Activated B cell treated with CpG ODN at 0.5 μM for 24 hours (primary cell): Measurements from ENCODE around the gene POLR1A. TPM values are rescaled to one million over a fixed set of nuclear protein-coding genes. Genes with fewer than 3 reads are reported as not detected.

ENCODE experiments used
- ATAC-seq: fragments of 200-7000 bp; cut with Tn5 transposase; one replicate; pipeline ENCODE4 v1.10.0; 2021; ENCODE audit warnings: low read depth, mild to moderate bottlenecking, moderate library complexity
- CTCF ChIA-PET: fragments of 350-600 bp; sonication (Branson Sonifier 250); formaldehyde crosslinking; loops from one replicate; lab custom pipeline; 2021; ENCODE audit warnings: antibody characterized with exemption; lab: Charles Lee
- POLR2A ChIA-PET: fragments of 350-600 bp; sonication (Branson Sonifier 250); formaldehyde crosslinking; loops from one replicate; lab custom pipeline; 2021; ENCODE audit warnings: antibody characterized with exemption; lab: Charles Lee
- DNase-seq: peaks from one replicate; pipeline ENCODE4 v3.0.0; 2022
- H3K27ac Mint-ChIP-seq: one replicate; pipeline ENCODE4 v1.8.0; 2020; ENCODE audit warnings: mixed read lengths
- H3K27me3 Mint-ChIP-seq: one replicate; pipeline ENCODE4 v1.8.0; 2021; ENCODE audit warnings: mixed read lengths
- H3K36me3 Mint-ChIP-seq: one replicate; pipeline ENCODE4 v1.8.0; 2021; ENCODE audit warnings: low read depth, mixed read lengths
- H3K4me1 Mint-ChIP-seq: one replicate; pipeline ENCODE4 v1.8.0; 2021; ENCODE audit warnings: mixed read lengths
- H3K4me3 Mint-ChIP-seq: one replicate; pipeline ENCODE4 v1.8.0; 2020; ENCODE audit warnings: mild to moderate bottlenecking, mixed read lengths
- H3K9me3 Mint-ChIP-seq: one replicate; pipeline ENCODE4 v1.8.0; 2020; ENCODE audit warnings: mixed read lengths
- CTCF ChIP-seq: fragments of 200-600 bp; IDR thresholded peaks from one replicate; pipeline ENCODE4 v1.8.0; 2022; ENCODE audit warnings: antibody characterized with exemption, mild to moderate bottlenecking
- intact Hi-C: fragments of 100-400 bp; cut with micrococcal nuclease; formaldehyde crosslinking; loops from one replicate; pipeline ENCODE4 v1.15.1; 2024
- total RNA-seq: library from RNA; stranded (reverse); gene quantifications from 2 replicates; pipeline ENCODE4 v1.2.3, GENCODE V29; 2022

The POLR1A gene
- total RNA-seq, 1 donor from 2014 or later, result 53.4 TPM

- no peak for TF ChIP-seq CTCF
- intact Hi-C loops, result loop anchor here (2.0 kb wide), 1 partner anchor 58 kb away; no protein-coding TSS in a partner anchor
- ATAC-seq (peak; percentile 87), DNase-seq (no peak)
- ChIA-PET POLR2A (interaction anchor here (0.6 to 1.9 kb wide), 4 partner anchors 13 to 418 kb away, joined by 3 to 11 read pairs (median 4); partner anchors contain the start of gene KDM3A), CTCF (interaction anchor here (1.3 to 2.2 kb wide), 5 partner anchors 14 to 195 kb away, joined by 3 to 11 read pairs (median 4); no protein-coding TSS in a partner anchor)
- Mint-ChIP-seq H3K27me3 (no peaks in the 10 kb centered on the region), H3K9me3 (no peaks in the 10 kb centered on the region), H3K4me1 (peaks cover 27% of the 10 kb centered on the region), H3K36me3 (peaks cover 38% of the 10 kb centered on the region), H3K27ac (peak overlapping the region; percentile 86), H3K4me3 (no peak overlapping the region)
Measured at GRCh38 chr2:86022661-86023365, 82.9 kb downstream of the POLR1A start.

GRCh38 chr2:86021396-86022378 is 84.0 kb downstream of the POLR1A start:
- ATAC-seq, result no peak
- H3K27ac Mint-ChIP-seq, result no peak overlapping the region
- no peak overlapping the region for H3K4me3 Mint-ChIP-seq

GRCh38 chr2:86020984-86021383 is 84.7 kb downstream of the POLR1A start:
- no peaks in the 10 kb centered on the region for H3K9me3 Mint-ChIP-seq
- TF ChIP-seq CTCF, result no peak
- ChIA-PET CTCF (interaction anchor here (2.2 kb wide), 1 partner anchor 15 kb away, joined by 11 read pairs; no protein-coding TSS in a partner anchor), POLR2A (interaction anchor here (1.0 kb wide), 1 partner anchor 16 kb away, joined by 3 read pairs; no protein-coding TSS in a partner anchor)
- no peaks in the 10 kb centered on the region for H3K27me3 Mint-ChIP-seq
- no peak overlapping the region for H3K27ac Mint-ChIP-seq
- DNase-seq (no peak), ATAC-seq (no peak)
- intact Hi-C loops, result no loop called here
- H3K4me1 Mint-ChIP-seq, result peaks cover 45% of the 10 kb centered on the region
- H3K4me3 Mint-ChIP-seq, result no peak overlapping the region
- H3K36me3 Mint-ChIP-seq, result peaks cover 19% of the 10 kb centered on the region

More at GRCh38 chr2:86021396-86022378, 84.0 kb downstream of the POLR1A start:
- Mint-ChIP-seq H3K9me3 (no peaks in the 10 kb centered on the region), H3K36me3 (peaks cover 26% of the 10 kb centered on the region), H3K27me3 (no peaks in the 10 kb centered on the region), H3K4me1 (peaks cover 38% of the 10 kb centered on the region)
- intact Hi-C loops, result loop anchor here (2.0 kb wide), 1 partner anchor 59 kb away; no protein-coding TSS in a partner anchor
- ChIA-PET POLR2A (interaction anchor here (0.5 to 1.9 kb wide), 4 partner anchors 14 to 191 kb away, joined by 3 to 11 read pairs (median 4); no protein-coding TSS in a partner anchor), CTCF (interaction anchor here (1.4 to 2.2 kb wide), 3 partner anchors 15 to 134 kb away, joined by 4 to 11 read pairs (median 4); no protein-coding TSS in a partner anchor)
- TF ChIP-seq CTCF, result no peak
- DNase-seq, result no peak

- TF ChIP-seq CTCF, result no peak
- peaks cover 64% of the 10 kb centered on the region for H3K4me1 Mint-ChIP-seq
- ChIA-PET CTCF (no interaction called here), POLR2A (interaction anchor here (1.4 to 1.7 kb wide), 2 partner anchors 18 to 24 kb away, joined by 3 to 5 read pairs; no protein-coding TSS in a partner anchor)
- H3K36me3 Mint-ChIP-seq, result peaks cover 3% of the 10 kb centered on the region
- ATAC-seq (no peak), DNase-seq (no peak)
- intact Hi-C loops, result loop anchor here (5.0 kb wide), 2 partner anchors 92 to 132 kb away; partner anchors contain the start of gene ST3GAL5
- no peaks in the 10 kb centered on the region for H3K27me3 Mint-ChIP-seq
- H3K4me3 Mint-ChIP-seq, result no peak overlapping the region
- H3K27ac Mint-ChIP-seq, result peak overlapping the region; percentile 85
- H3K9me3 Mint-ChIP-seq, result peaks cover 6% of the 10 kb centered on the region
Measured at GRCh38 chr2:86019121-86019520, 86.6 kb downstream of the POLR1A start.
